SJSA1 (cell line): ENCODE measurements around the gene JRKL. TPM values are rescaled to one million over a fixed set of nuclear protein-coding genes. Genes with fewer than 3 reads are reported as not detected.

ENCODE experiments used
- DNase-seq, 2 experiments: peaks; one replicate each; pipeline ENCODE4 v3.0.0-alpha.2; 2015 to 2020; ENCODE audit warnings: low spot score in 2 of 2, low read depth in 1 of 2
- H3K27ac ChIP-seq: fragments of 250-450 bp; sonication (Bioruptor Pico); 2 replicates; pipeline ENCODE4 v1.5.1; 2020; ENCODE audit warnings: mild to moderate bottlenecking, moderate library complexity
- H3K27me3 ChIP-seq: fragments of 250-450 bp; sonication (Bioruptor Pico); replicated peaks from 2 replicates; pipeline ENCODE4 v1.5.1; 2020; ENCODE audit warnings: mild to moderate bottlenecking, moderate library complexity
- H3K36me3 ChIP-seq: fragments of 250-450 bp; sonication (Bioruptor Pico); 2 replicates; pipeline ENCODE4 v1.5.1; 2020; ENCODE audit warnings: mild to moderate bottlenecking
- H3K4me1 ChIP-seq: fragments of 250-450 bp; sonication (Bioruptor Pico); replicated peaks from 2 replicates; pipeline ENCODE4 v1.6.1; 2021; ENCODE audit warnings: mild to moderate bottlenecking
- H3K4me3 ChIP-seq: fragments of 250-450 bp; sonication (Bioruptor Pico); 2 replicates; pipeline ENCODE4 v1.5.1; 2020; ENCODE audit warnings: mild to moderate bottlenecking
- H3K9me3 ChIP-seq: fragments of 250-450 bp; sonication (Bioruptor Pico); replicated peaks from 2 replicates; pipeline ENCODE4 v1.5.1; 2020; ENCODE audit warnings: mild to moderate bottlenecking
- total RNA-seq: library from RNA; depleted of rRNA; stranded (reverse); fragments of >200 nt; shearing (Covaris generic); gene quantifications from 2 replicates; pipeline ENCODE4 v1.2.3, GENCODE V29; 2014; rRNA removed

JRKL gene
- 3.8 and 4.5 TPM in 2 replicates for total RNA-seq

DNA sequence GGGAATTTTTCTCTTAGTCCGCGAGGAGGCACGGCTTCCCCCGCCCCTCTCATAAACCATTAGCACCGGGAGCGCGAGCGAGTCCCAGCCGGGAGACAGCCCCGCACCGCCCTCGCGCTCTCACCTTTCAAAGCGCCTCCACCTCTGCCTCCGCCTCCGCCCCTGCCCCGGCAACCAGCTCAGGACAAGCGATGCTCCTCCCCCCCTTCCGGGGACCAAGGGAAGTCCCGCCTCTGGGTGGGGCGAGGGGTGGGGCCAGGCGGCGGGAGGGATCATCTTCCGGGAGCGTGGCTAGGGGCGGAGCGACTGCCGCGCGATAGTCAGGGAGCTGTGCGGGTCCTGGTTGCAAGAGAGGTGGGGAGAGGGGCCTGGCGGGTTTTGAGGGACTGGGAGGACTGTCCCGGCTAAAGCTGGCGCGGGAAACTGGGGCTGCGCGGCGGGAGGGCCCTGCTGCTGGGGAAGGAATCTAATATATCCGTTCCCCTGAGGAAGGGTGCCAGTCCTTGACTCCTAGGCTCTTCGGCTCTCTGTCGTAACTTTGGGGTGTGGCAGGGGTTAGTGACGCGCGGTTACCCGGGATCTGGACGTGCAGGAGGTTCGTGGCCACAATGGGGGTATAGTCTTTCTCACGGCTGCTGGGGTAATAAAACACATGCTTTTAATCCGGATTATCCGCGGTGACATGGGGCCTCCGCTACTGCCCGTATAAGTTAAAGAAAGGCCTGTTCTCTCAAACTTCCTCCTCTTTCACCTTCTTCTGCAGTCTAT lies at the start of gene JRKL, which contains the start of gene CCDC82:
TSS of gene JRKL (plus strand) at position 294 of the 768 bp plus-strand sequence. CDS start 637 bp downstream, outside the sequence.
TSS of gene CCDC82 (minus strand) at position 193 of the 768 bp plus-strand sequence. CDS start 5,165 bp downstream, outside the sequence.
- Histone ChIP-seq H3K4me1 (peaks cover 3% of the 10 kb centered on the region; the same call in 1 of the 2 replicates), H3K36me3 (peaks cover 14% of the 10 kb centered on the region), H3K27ac (peak within 1 kb of the TSS; percentile 69), H3K4me3 (peak within 1 kb of the TSS; percentile 62), H3K9me3 (no peaks in the 10 kb centered on the region), H3K27me3 (no peaks in the 10 kb centered on the region)
- peak; percentile 88 to 90 for DNase-seq

DNA sequence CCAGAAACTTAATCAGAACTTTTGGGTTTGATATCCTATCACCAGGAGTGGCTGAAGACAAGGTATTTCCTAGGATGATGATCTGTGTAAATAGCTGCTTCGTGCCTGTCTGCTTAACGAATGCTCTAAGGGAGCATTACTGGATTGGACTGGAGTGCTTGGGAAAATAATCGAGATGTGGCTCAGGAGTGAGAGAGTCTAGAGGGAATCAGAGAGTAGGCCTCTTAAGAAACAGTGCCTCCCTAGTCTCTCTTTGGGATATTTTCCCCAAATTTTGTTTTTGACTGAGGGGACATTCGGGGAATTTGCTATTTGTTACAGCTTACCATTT lies 49.3 kb upstream of the JRKL start:
- Histone ChIP-seq H3K4me1 (peaks cover 42% of the 10 kb centered on the region), H3K9me3 (no peaks in the 10 kb centered on the region), H3K4me3 (peak overlapping the region; percentile 6; the same call in 1 of the 2 replicates), H3K27ac (0 out of 2 replicates have a peak overlapping the region, but pooled peaks have one; percentile 17), H3K36me3 (no peaks in the 10 kb centered on the region), H3K27me3 (no peaks in the 10 kb centered on the region)
- no peak for DNase-seq

DNA sequence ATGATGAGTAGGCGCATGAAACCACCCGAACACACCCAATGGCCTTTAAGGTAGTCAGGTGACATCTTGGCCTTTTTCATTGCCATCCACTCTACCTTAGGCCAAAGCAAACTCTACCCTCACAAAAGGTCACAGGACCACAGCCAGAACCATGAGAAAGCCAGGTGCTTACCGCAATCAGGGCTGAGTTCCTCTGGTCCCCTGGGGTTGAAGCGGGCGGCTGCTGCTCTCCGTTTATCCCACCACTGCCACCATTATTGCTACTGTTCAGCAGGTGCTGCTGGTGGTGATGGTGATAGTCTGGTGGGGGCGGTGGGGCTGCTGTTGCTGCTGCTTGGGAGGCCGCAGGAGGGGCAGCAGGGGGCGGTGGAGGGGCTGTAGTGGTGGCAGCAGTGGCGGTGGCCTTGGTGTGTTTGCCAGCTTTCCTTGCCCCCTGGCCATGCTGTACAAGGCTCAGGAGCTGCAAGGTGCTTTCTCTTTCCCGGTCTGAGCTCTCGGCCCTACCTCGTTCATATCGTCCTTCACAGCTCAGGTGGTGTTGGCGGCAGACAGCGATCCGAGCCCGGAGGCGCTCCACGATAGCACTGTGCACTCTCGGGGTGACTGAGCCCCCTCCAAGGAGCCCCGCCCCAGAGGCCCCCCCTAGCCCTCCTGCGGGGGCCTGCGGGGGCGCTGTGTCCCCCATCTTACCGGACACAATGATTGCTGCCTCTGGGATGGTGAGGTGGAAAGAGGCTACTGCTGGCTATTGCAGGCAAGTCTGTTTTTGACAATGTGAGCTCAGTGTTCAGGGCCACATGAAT lies 48.4 kb upstream of the JRKL start:
- DNase-seq, result peak in 1 of 2 experiments; percentile 42
- Histone ChIP-seq H3K36me3 (no peaks in the 10 kb centered on the region), H3K4me1 (peaks cover 42% of the 10 kb centered on the region), H3K27ac (0 out of 2 replicates have a peak overlapping the region, but pooled peaks have one; percentile 68), H3K27me3 (no peaks in the 10 kb centered on the region), H3K9me3 (no peaks in the 10 kb centered on the region), H3K4me3 (peak overlapping the region; percentile 54)

DNA sequence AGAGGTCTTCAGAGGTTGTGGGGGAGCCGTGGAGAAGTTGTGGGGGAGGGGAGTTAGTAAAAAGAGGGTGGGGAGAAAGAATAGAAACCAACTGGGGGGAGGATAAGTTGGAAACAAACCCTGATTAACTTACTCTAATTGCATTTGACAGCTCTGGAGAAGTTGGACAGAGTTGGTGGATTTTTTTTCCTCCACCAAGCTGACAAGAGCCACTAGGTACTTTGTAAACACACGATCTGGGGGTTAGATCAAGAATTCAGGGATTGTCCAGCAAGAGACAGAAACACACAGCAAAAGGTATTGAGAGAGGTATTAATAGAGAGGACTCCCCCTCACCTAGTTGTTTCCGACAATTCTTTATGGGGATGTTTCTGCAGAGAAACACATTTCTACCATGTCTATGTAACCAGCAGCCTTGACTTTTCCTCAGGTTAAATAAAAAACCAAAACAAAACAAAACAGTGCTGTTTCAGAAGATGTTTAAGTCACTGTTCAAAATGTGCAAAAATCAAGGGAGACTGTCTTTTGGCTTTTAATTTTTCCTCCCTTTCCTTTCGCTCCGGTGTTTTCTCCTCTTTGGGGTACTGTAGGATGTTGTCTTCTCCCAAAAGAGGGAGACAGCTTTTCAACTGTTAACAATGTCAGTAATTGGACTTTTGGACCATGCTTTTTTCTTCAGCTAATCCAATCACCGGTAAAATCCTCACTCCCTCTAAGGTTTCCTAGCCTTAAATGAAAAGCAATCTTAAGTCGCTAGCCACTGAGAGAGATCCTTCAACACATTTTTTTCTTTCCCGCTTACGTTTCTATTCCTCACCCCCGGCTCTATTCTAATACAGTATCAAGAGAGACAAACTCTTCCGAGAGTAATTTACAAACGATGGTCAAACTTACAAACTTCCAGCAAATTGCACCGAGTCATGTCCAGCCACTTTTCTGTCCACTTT lies 47.5 kb upstream of the JRKL start:
- Histone ChIP-seq H3K4me1 (peaks cover 42% of the 10 kb centered on the region), H3K27ac (peak overlapping the region; percentile 68), H3K4me3 (peak overlapping the region; percentile 54), H3K9me3 (no peaks in the 10 kb centered on the region), H3K27me3 (no peaks in the 10 kb centered on the region), H3K36me3 (no peaks in the 10 kb centered on the region)
- no peak for DNase-seq

DNA sequence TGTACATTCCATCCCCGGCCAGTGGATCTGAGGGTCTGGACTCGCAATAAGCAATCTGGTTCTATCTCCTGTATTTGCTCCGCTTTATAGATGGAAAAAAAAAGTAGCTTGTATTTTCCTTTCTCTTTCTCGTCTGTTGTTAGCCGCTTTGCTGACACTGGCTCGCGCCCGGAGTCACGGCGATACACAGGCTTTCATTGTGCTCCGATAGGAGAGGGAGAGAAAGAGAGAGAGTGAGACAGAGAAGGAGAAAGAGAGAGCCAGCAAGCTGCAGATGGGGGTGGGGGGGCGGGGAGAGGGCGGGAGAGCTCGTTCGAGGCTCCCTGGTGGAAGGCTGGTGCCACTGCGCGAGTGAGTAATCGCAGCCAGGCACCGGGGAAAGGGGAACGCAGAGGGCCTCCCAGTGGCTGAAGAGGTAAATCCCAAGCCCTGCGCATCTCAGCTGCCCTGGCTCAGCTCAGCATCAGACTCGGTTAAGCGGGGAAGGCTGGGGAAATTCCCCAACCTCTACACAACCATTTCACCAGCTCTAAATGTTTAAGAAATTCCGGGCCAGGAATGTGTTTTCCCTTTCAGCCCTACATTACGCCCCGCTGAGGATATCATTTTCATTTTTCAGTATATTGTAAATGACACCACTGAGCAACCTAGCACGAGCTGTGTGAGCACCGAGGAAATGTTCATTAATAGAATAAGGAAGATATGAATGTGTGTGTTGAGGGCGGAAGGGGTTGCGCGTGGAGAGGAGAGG lies 46.7 kb upstream of the JRKL start, which contains the start of gene MAML2:
TSS of gene MAML2 (minus strand) at position 235 of the 751 bp plus-strand sequence. CDS start 1,300 bp downstream, outside the sequence.
- Histone ChIP-seq H3K27me3 (no peaks in the 10 kb centered on the region), H3K9me3 (no peaks in the 10 kb centered on the region), H3K36me3 (no peaks in the 10 kb centered on the region), H3K27ac (peak within 1 kb of the TSS; percentile 68), H3K4me1 (peaks cover 38% of the 10 kb centered on the region), H3K4me3 (peak within 1 kb of the TSS; percentile 54)
- DNase-seq, result peak; percentile 78 to 89

DNA sequence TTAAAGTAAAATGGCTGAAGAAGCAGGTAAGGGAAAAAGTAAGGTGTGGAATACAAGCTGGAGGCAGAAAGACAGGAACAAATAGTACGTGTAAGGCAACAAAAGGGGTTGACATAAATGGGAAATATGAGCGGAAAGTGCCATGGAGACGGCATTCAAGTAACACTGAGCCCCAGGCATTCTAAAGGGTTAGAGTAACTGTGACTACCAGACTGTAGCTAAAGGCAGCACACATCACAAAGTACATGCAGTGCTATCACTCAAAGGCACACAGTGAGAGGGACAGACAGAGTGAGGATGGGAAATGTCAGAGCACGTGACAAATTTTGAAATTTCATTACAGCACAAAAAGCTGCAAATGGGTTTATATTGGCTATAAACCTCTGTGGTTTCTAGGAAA lies 33.0 kb upstream of the JRKL start:
- DNase-seq, result no peak
- H3K4me1 ChIP-seq, result no peaks in the 10 kb centered on the region
- no peaks in the 10 kb centered on the region for H3K9me3 ChIP-seq
- no peak overlapping the region for H3K4me3 ChIP-seq
- H3K27ac ChIP-seq, result no peak overlapping the region
- no peaks in the 10 kb centered on the region; the same call in 1 of the 2 replicates for H3K36me3 ChIP-seq
- no peaks in the 10 kb centered on the region for H3K27me3 ChIP-seq

DNA sequence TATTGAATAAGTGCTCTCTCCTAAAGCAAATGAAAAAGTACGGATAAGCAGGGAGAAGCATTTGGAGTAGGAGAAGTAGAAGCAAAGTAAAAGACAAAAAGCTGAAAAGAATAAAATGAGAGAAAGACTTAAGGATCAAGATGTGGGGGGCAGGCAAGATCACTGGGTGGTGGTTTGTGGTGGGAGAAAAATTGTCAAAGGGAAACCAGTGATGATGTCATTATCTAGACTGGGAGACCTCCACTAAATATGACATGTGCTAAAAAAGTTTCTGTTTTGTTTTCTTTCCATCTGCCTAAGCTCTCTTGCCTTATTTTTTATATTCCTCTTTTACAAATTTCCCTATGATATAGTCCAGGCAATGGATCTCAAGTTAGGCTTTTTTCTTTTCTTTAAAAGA lies 32.0 kb upstream of the JRKL start:
- DNase-seq, result no peak
- no peak overlapping the region for H3K4me3 ChIP-seq
- no peak overlapping the region for H3K27ac ChIP-seq
- H3K9me3 ChIP-seq, result no peaks in the 10 kb centered on the region
- no peaks in the 10 kb centered on the region for H3K27me3 ChIP-seq
- no peaks in the 10 kb centered on the region; the same call in 1 of the 2 replicates for H3K36me3 ChIP-seq
- no peaks in the 10 kb centered on the region for H3K4me1 ChIP-seq

DNA sequence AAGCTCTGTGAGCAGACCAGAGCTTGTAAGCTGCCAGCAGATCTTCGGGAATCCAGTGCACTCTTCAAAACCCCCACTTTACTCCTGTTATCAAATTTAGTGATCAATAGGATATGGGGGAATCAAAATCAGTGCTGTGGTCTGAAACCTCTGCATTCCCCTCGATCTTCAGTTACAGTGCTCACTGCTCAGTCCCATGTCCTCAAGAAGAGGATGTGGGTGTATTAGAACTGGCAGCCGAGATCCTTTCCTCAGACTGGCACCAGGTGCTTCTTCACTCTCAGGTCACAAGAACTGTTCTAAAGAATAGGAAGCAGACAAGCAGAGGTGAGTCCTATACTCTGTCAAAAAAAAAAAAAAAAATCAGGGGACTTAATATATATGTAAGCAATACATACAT lies 31.5 kb upstream of the JRKL start:
- no peaks in the 10 kb centered on the region for H3K4me1 ChIP-seq
- H3K36me3 ChIP-seq, result no peaks in the 10 kb centered on the region; the same call in 1 of the 2 replicates
- no peak overlapping the region for H3K27ac ChIP-seq
- H3K4me3 ChIP-seq, result no peak overlapping the region
- no peak for DNase-seq
- H3K9me3 ChIP-seq, result no peaks in the 10 kb centered on the region
- H3K27me3 ChIP-seq, result no peaks in the 10 kb centered on the region

DNA sequence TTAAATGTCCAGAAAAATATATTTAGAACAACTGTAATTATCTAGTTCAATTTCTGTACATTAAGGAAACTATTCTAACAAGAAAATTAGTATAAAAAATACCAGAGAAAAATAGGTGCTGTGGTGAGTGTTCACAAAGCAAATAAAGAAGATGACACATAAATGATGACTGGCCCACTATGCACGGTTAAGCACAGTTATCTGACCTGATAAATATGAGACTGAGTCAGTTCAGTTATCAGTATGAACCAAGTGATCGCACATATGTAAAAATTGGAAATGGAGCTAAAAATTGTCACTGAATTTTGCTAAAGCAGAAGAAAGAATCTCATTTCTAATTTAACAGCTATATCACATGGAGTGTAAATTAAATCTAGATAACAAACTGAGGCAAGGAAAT lies 28.0 kb upstream of the JRKL start:
- H3K4me1 ChIP-seq, result no peaks in the 10 kb centered on the region
- no peaks in the 10 kb centered on the region for H3K9me3 ChIP-seq
- H3K27ac ChIP-seq, result no peak overlapping the region
- no peaks in the 10 kb centered on the region for H3K27me3 ChIP-seq
- no peak overlapping the region for H3K4me3 ChIP-seq
- peaks cover 4% of the 10 kb centered on the region; the same call in 1 of the 2 replicates for H3K36me3 ChIP-seq
- DNase-seq, result no peak

DNA sequence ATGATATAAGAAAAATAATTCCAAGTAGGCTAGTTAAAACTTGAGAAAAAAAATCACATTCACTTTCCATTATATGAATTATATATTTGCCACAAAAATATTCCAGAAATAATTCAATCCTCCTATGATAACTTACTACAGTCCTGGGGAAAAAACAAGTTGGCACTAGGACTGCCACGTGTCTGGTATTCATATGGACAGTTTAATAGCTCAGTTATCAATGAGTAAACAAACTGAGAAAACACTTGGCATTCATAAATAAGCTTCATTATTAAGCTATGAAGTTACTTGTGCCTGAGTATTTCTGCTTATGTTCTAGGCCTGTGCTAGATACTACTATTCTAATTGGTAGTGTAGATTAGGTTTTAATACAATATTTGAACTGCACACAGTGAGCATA lies 24.3 kb upstream of the JRKL start:
- H3K27ac ChIP-seq, result no peak overlapping the region
- DNase-seq, result no peak
- no peak overlapping the region for H3K4me3 ChIP-seq
- H3K9me3 ChIP-seq, result no peaks in the 10 kb centered on the region
- H3K4me1 ChIP-seq, result no peaks in the 10 kb centered on the region
- peaks cover 14% of the 10 kb centered on the region for H3K36me3 ChIP-seq
- H3K27me3 ChIP-seq, result no peaks in the 10 kb centered on the region

DNA sequence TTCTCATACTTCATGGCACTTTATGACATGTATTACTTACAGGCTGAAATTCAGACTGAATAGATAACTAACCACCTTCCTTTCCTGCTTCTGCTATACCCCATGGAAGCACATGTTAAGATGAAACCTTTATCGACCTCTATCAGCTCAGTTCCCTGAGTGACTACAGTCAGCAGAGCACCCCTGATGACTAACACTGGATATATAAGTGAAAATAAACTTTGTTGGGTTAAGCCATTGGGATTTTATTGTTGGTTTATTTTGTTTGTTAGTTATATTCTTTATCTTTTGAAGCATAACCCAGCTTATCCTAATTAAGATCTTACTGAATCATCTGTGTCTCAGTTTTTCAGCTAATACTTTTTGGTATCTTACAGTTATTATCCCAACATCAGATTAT lies 23.8 kb upstream of the JRKL start:
- Histone ChIP-seq H3K36me3 (peaks cover 18% of the 10 kb centered on the region), H3K27me3 (no peaks in the 10 kb centered on the region), H3K4me3 (no peak overlapping the region), H3K4me1 (no peaks in the 10 kb centered on the region), H3K27ac (no peak overlapping the region), H3K9me3 (no peaks in the 10 kb centered on the region)
- DNase-seq, result no peak

DNA sequence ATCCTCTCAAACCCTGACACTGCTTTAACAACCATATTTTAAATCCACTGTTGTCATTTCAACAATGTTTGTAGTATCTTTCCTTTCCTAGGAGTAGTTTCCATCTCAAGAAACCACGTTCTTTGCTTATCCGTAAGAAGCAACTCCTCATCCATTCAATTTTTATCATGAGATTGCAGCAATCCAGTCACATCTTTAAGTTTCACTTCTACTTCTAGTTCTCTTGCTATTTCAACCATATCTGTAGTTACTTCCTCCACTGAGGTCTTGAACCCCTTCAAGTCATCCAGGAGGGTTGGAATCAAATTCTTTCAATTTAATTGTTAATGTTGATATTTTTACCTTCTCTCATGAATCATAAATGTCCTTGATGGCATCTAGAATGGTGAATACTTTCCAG lies 22.5 kb upstream of the JRKL start:
- Histone ChIP-seq H3K4me3 (no peak overlapping the region), H3K27ac (no peak overlapping the region), H3K9me3 (no peaks in the 10 kb centered on the region), H3K27me3 (no peaks in the 10 kb centered on the region), H3K4me1 (no peaks in the 10 kb centered on the region), H3K36me3 (peaks cover 18% of the 10 kb centered on the region)
- no peak for DNase-seq
